Measurements from ENCODE around the gene SORCS2.

Gene SORCS2

GRCh38 chr4:7532043-7532442, 339.7 kb downstream of the SORCS2 start:
- Histone ChIP-seq H4K91ac (ENCODE audit: low read length) (no peak overlapping the region), H2BK5ac (ENCODE audit: low read depth, low read length, poor library complexity, severe bottlenecking) (no peak overlapping the region), H3K18ac (ENCODE audit: low read depth in 1 of 2, low read length in 2 of 2) (no peak overlapping the region), H2BK12ac (ENCODE audit: low read length in 2 of 2) (no peak overlapping the region), H3K4ac (ENCODE audit: low read depth in 1 of 2, low read length in 2 of 2) (no peak overlapping the region), H3K23ac (ENCODE audit: low read length in 2 of 2) (no peak overlapping the region), H2AFZ (ENCODE audit: low read depth, low read length) (no peak overlapping the region), H3K27ac (ENCODE audit: low read length, poor library complexity, severe bottlenecking) (no peak overlapping the region), H3K4me2 (ENCODE audit: low read length, poor library complexity, severe bottlenecking) (no peak overlapping the region), H4K8ac (ENCODE audit: low read length) (no peak overlapping the region), H2AK5ac (ENCODE audit: low read length, severe bottlenecking) (no peak overlapping the region), H2BK120ac (ENCODE audit: low read depth, low read length) (no peak overlapping the region), H2BK15ac (ENCODE audit: low read depth, poor library complexity, severe bottlenecking) (no peak overlapping the region), H3K4me3 (ENCODE audit: insufficient read depth in 1 of 2, low read depth in 1 of 2, low read length in 2 of 2) (no peak overlapping the region), H3K9me3 (ENCODE audit: control insufficient read depth, low read length) (no peaks in the 10 kb centered on the region), H3K9ac (ENCODE audit: low read length) (no peak overlapping the region), H3K27me3 (ENCODE audit: control insufficient read depth in 1 of 2, insufficient read depth in 1 of 2, low read length in 2 of 2) (peaks cover 8 to 18% of the 10 kb centered on the region in 2 experiments), H3K4me1 (ENCODE audit: control insufficient read depth, insufficient read depth, low read depth, low read length) (peaks cover 7% of the 10 kb centered on the region), H3K36me3 (ENCODE audit: control insufficient read depth in 1 of 2, insufficient read depth in 2 of 2, low read depth in 1 of 2, low read length in 2 of 2) (peaks cover 0 to 3% of the 10 kb centered on the region in 2 experiments), H3K14ac (ENCODE audit: low read length in 2 of 2) (no peak overlapping the region), H3K79me1 (replicated peaks; ENCODE audit: low read length, poor library complexity, severe bottlenecking) (no peaks in the 10 kb centered on the region)
- 83% methylated on average over 8 of the region's 8 CpGs for WGBS
- no peak for DNase-seq

GRCh38 chr4:7533267-7533666, 340.9 kb downstream of the SORCS2 start:
- Histone ChIP-seq H3K4ac (ENCODE audit: low read depth in 1 of 2, low read length in 2 of 2) (no peak overlapping the region), H3K14ac (ENCODE audit: low read length in 2 of 2) (no peak overlapping the region), H3K18ac (ENCODE audit: low read depth in 1 of 2, low read length in 2 of 2) (no peak overlapping the region), H3K4me3 (ENCODE audit: insufficient read depth in 1 of 2, low read depth in 1 of 2, low read length in 2 of 2) (no peak overlapping the region), H2AFZ (ENCODE audit: low read depth, low read length) (no peak overlapping the region), H3K27me3 (ENCODE audit: control insufficient read depth in 1 of 2, insufficient read depth in 1 of 2, low read length in 2 of 2) (peaks cover 8 to 13% of the 10 kb centered on the region in 2 experiments), H2BK12ac (ENCODE audit: low read length in 2 of 2) (no peak overlapping the region), H3K4me1 (ENCODE audit: control insufficient read depth, insufficient read depth, low read depth, low read length) (peaks cover 7% of the 10 kb centered on the region), H3K23ac (ENCODE audit: low read length in 2 of 2) (no peak overlapping the region), H3K9me3 (ENCODE audit: control insufficient read depth, low read length) (no peaks in the 10 kb centered on the region), H2BK15ac (ENCODE audit: low read depth, poor library complexity, severe bottlenecking) (no peak overlapping the region), H3K79me1 (replicated peaks; ENCODE audit: low read length, poor library complexity, severe bottlenecking) (no peaks in the 10 kb centered on the region), H4K8ac (ENCODE audit: low read length) (no peak overlapping the region), H2BK120ac (ENCODE audit: low read depth, low read length) (no peak overlapping the region), H2BK5ac (ENCODE audit: low read depth, low read length, poor library complexity, severe bottlenecking) (no peak overlapping the region), H2AK5ac (ENCODE audit: low read length, severe bottlenecking) (no peak overlapping the region), H3K36me3 (ENCODE audit: control insufficient read depth in 1 of 2, insufficient read depth in 2 of 2, low read depth in 1 of 2, low read length in 2 of 2) (peaks cover 0 to 3% of the 10 kb centered on the region in 2 experiments), H3K9ac (ENCODE audit: low read length) (no peak overlapping the region), H3K4me2 (ENCODE audit: low read length, poor library complexity, severe bottlenecking) (no peak overlapping the region), H4K91ac (ENCODE audit: low read length) (no peak overlapping the region), H3K27ac (ENCODE audit: low read length, poor library complexity, severe bottlenecking) (no peak overlapping the region)
- DNase-seq = no peak
- 93% methylated on average over 8 of the region's 8 CpGs for WGBS

- no peak for DNase-seq
- H2BK12ac ChIP-seq (ENCODE audit: low read length in 2 of 2) = no peak overlapping the region
- H3K4me3 ChIP-seq (ENCODE audit: insufficient read depth in 1 of 2, low read depth in 1 of 2, low read length in 2 of 2) = no peak overlapping the region
- H2AFZ ChIP-seq (ENCODE audit: low read depth, low read length) = no peak overlapping the region
- H3K36me3 ChIP-seq (ENCODE audit: control insufficient read depth in 1 of 2, insufficient read depth in 2 of 2, low read depth in 1 of 2, low read length in 2 of 2) = peaks cover 0 to 3% of the 10 kb centered on the region in 2 experiments
- no peak overlapping the region for H3K14ac ChIP-seq (ENCODE audit: low read length in 2 of 2)
- no peaks in the 10 kb centered on the region for H3K9me3 ChIP-seq (ENCODE audit: control insufficient read depth, low read length)
- no peaks in the 10 kb centered on the region for H3K79me1 ChIP-seq (replicated peaks; ENCODE audit: low read length, poor library complexity, severe bottlenecking)
- H3K4me1 ChIP-seq (ENCODE audit: control insufficient read depth, insufficient read depth, low read depth, low read length) = peaks cover 7% of the 10 kb centered on the region
- no peak overlapping the region for H3K27ac ChIP-seq (ENCODE audit: low read length, poor library complexity, severe bottlenecking)
- H3K27me3 ChIP-seq (ENCODE audit: control insufficient read depth in 1 of 2, insufficient read depth in 1 of 2, low read length in 2 of 2) = peaks cover 6 to 8% of the 10 kb centered on the region in 2 experiments
- H4K91ac ChIP-seq (ENCODE audit: low read length) = no peak overlapping the region
- H2BK5ac ChIP-seq (ENCODE audit: low read depth, low read length, poor library complexity, severe bottlenecking) = no peak overlapping the region
- 87% methylated on average over 10 of the region's 10 CpGs for WGBS
- H2BK15ac ChIP-seq (ENCODE audit: low read depth, poor library complexity, severe bottlenecking) = no peak overlapping the region
- H3K9ac ChIP-seq (ENCODE audit: low read length) = no peak overlapping the region
- H2BK120ac ChIP-seq (ENCODE audit: low read depth, low read length) = no peak overlapping the region
- H3K4ac ChIP-seq (ENCODE audit: low read depth in 1 of 2, low read length in 2 of 2) = no peak overlapping the region
- H3K23ac ChIP-seq (ENCODE audit: low read length in 2 of 2) = no peak overlapping the region
- no peak overlapping the region for H4K8ac ChIP-seq (ENCODE audit: low read length)
- H3K18ac ChIP-seq (ENCODE audit: low read depth in 1 of 2, low read length in 2 of 2) = no peak overlapping the region
- no peak overlapping the region for H2AK5ac ChIP-seq (ENCODE audit: low read length, severe bottlenecking)
- no peak overlapping the region for H3K4me2 ChIP-seq (ENCODE audit: low read length, poor library complexity, severe bottlenecking)
Measured at GRCh38 chr4:7535094-7535493, 342.8 kb downstream of the SORCS2 start.

- Histone ChIP-seq H4K91ac (ENCODE audit: low read length) (peak overlapping the region; percentile 25), H4K8ac (ENCODE audit: low read length) (no peak overlapping the region), H3K27me3 (ENCODE audit: control insufficient read depth in 1 of 2, insufficient read depth in 1 of 2, low read length in 2 of 2) (peaks cover 3 to 8% of the 10 kb centered on the region in 2 experiments), H2AK5ac (ENCODE audit: low read length, severe bottlenecking) (no peak overlapping the region), H2BK5ac (ENCODE audit: low read depth, low read length, poor library complexity, severe bottlenecking) (no peak overlapping the region), H3K18ac (ENCODE audit: low read depth in 1 of 2, low read length in 2 of 2) (no peak overlapping the region), H3K79me1 (replicated peaks; ENCODE audit: low read length, poor library complexity, severe bottlenecking) (no peaks in the 10 kb centered on the region), H3K4me1 (ENCODE audit: control insufficient read depth, insufficient read depth, low read depth, low read length) (peaks cover 7% of the 10 kb centered on the region), H2BK12ac (ENCODE audit: low read length in 2 of 2) (no peak overlapping the region), H2BK120ac (ENCODE audit: low read depth, low read length) (no peak overlapping the region), H3K9ac (ENCODE audit: low read length) (no peak overlapping the region), H3K4me2 (ENCODE audit: low read length, poor library complexity, severe bottlenecking) (no peak overlapping the region), H2BK15ac (ENCODE audit: low read depth, poor library complexity, severe bottlenecking) (no peak overlapping the region), H3K14ac (ENCODE audit: low read length in 2 of 2) (no peak overlapping the region), H3K4ac (ENCODE audit: low read depth in 1 of 2, low read length in 2 of 2) (no peak overlapping the region), H3K23ac (ENCODE audit: low read length in 2 of 2) (no peak overlapping the region), H3K36me3 (ENCODE audit: control insufficient read depth in 1 of 2, insufficient read depth in 2 of 2, low read depth in 1 of 2, low read length in 2 of 2) (peaks cover 0 to 3% of the 10 kb centered on the region in 2 experiments), H2AFZ (ENCODE audit: low read depth, low read length) (no peak overlapping the region), H3K4me3 (ENCODE audit: insufficient read depth in 1 of 2, low read depth in 1 of 2, low read length in 2 of 2) (no peak overlapping the region), H3K27ac (ENCODE audit: low read length, poor library complexity, severe bottlenecking) (no peak overlapping the region), H3K9me3 (ENCODE audit: control insufficient read depth, low read length) (no peaks in the 10 kb centered on the region)
- WGBS = 93% methylated on average over 11 of the region's 11 CpGs
- no peak for DNase-seq
Measured at GRCh38 chr4:7535619-7536018, 343.3 kb downstream of the SORCS2 start.

Measured in mesenchymal stem cell (in vitro differentiated cells and primary cell).